H9 (cell line): ENCODE data around the gene GYPE. TPM values are rescaled to one million over a fixed set of nuclear protein-coding genes. Genes with fewer than 3 reads are reported as not detected.
"Not testable (repeated sequence)": the region's sequence is repeated elsewhere in the genome, so short reads cannot be mapped to it uniquely, and the experiment has no call there.

Experiments
- DNase-seq: peaks from one replicate; pipeline ENCODE4 v3.0.0-alpha.2; 2017
- H2AFZ ChIP-seq: one replicate; pipeline ENCODE4 v1.6.1; 2013; ENCODE audit warnings: mild to moderate bottlenecking, low read length, control low read depth, moderate library complexity
- H2AK5ac ChIP-seq: 2 replicates; pipeline ENCODE4 v1.6.1; 2013; ENCODE audit warnings: low read length, control low read depth, mixed read lengths; ENCODE audit not compliant: insufficient read length
- H2BK120ac ChIP-seq: one replicate; pipeline ENCODE4 v1.6.1; 2013; ENCODE audit warnings: low read depth, mild to moderate bottlenecking, low read length, control low read depth, inconsistent platforms; ENCODE audit not compliant: poor library complexity, severe bottlenecking
- H2BK12ac ChIP-seq: 2 replicates; pipeline ENCODE4 v1.6.1; 2013; ENCODE audit warnings: low read length, control low read depth, mixed read lengths, low read depth; ENCODE audit not compliant: insufficient read length
- H2BK15ac ChIP-seq: 2 replicates; pipeline ENCODE4 v1.6.1; 2013; ENCODE audit warnings: low read depth, low read length, control low read depth
- H2BK20ac ChIP-seq: one replicate; pipeline ENCODE4 v1.6.1; 2013; ENCODE audit warnings: low read depth, mild to moderate bottlenecking, low read length, control low read depth, inconsistent platforms; ENCODE audit not compliant: poor library complexity, severe bottlenecking
- H2BK5ac ChIP-seq: 2 replicates; pipeline ENCODE4 v1.6.1; 2013; ENCODE audit warnings: low read length, control low read depth, mixed read lengths; ENCODE audit not compliant: insufficient read length
- H3K14ac ChIP-seq: 2 replicates; pipeline ENCODE4 v1.6.1; 2013; ENCODE audit warnings: low read length, control low read depth; ENCODE audit not compliant: insufficient read depth
- H3K18ac ChIP-seq: 2 replicates; pipeline ENCODE4 v1.6.1; 2013; ENCODE audit warnings: low read depth, mild to moderate bottlenecking, mixed read lengths, low read length, control low read depth; ENCODE audit not compliant: insufficient read length
- H3K23ac ChIP-seq: 2 replicates; pipeline ENCODE4 v1.6.1; 2013; ENCODE audit warnings: low read length, control low read depth, mixed read lengths, low read depth; ENCODE audit not compliant: insufficient read length
- H3K23me2 ChIP-seq: 2 replicates; pipeline ENCODE4 v1.6.1; 2013; ENCODE audit warnings: low read depth, mild to moderate bottlenecking, mixed read lengths, low read length, control low read depth; ENCODE audit not compliant: insufficient read length, poor library complexity, severe bottlenecking
- H3K27ac ChIP-seq: 2 replicates; pipeline ENCODE4 v1.5.1; 2013; ENCODE audit warnings: low read length, control low read depth, mixed read lengths, low read depth; ENCODE audit not compliant: insufficient read length
- H3K27me3 ChIP-seq: 2 replicates; pipeline ENCODE4 v1.6.1; 2013; ENCODE audit warnings: low read length, control low read depth, inconsistent platforms; ENCODE audit not compliant: insufficient read depth
- H3K4ac ChIP-seq: 2 replicates; pipeline ENCODE4 v1.6.1; 2013; ENCODE audit warnings: low read depth, mild to moderate bottlenecking, control low read depth, inconsistent platforms, low read length, moderate library complexity
- H3K4me1 ChIP-seq: 2 replicates; pipeline ENCODE4 v1.6.1; 2013; ENCODE audit warnings: low read length, control low read depth, inconsistent platforms; ENCODE audit not compliant: insufficient read depth
- H3K4me2 ChIP-seq: 2 replicates; pipeline ENCODE4 v1.6.1; 2013; ENCODE audit warnings: low read length, control low read depth, mixed read lengths; ENCODE audit not compliant: insufficient read length, insufficient read depth
- H3K56ac ChIP-seq: 2 replicates; pipeline ENCODE4 v1.6.1; 2013; ENCODE audit warnings: low read depth, mild to moderate bottlenecking, mixed read lengths, low read length, control low read depth; ENCODE audit not compliant: insufficient read length
- H3K79me1 ChIP-seq: 2 replicates; pipeline ENCODE4 v1.6.1; 2013; ENCODE audit warnings: low read depth, mild to moderate bottlenecking, moderate library complexity, low read length, control low read depth, inconsistent platforms; ENCODE audit not compliant: insufficient read depth, poor library complexity, severe bottlenecking
- H3K79me2 ChIP-seq: 2 replicates; pipeline ENCODE4 v1.6.1; 2013; ENCODE audit warnings: low read length, control low read depth, inconsistent platforms; ENCODE audit not compliant: insufficient read depth
- H3K9ac ChIP-seq: 2 replicates; pipeline ENCODE4 v1.6.1; 2013; ENCODE audit warnings: low read length, control low read depth, mixed read lengths; ENCODE audit not compliant: insufficient read length; ENCODE audit errors: extremely low read depth
- H3K9me3 ChIP-seq: one replicate; pipeline ENCODE4 v1.6.1; 2013; ENCODE audit warnings: low read depth, low read length, inconsistent platforms; ENCODE audit not compliant: control insufficient read depth
- H3T11ph ChIP-seq: one replicate; pipeline ENCODE4 v1.6.1; 2013; ENCODE audit warnings: mild to moderate bottlenecking, low read length, control low read depth, inconsistent platforms
- H4K20me1 ChIP-seq: one replicate; pipeline ENCODE4 v1.6.1; 2013; ENCODE audit not compliant: control insufficient read depth, insufficient read length, insufficient read depth
- H4K5ac ChIP-seq: 2 replicates; pipeline ENCODE4 v1.6.1; 2013; ENCODE audit warnings: low read depth, mild to moderate bottlenecking, mixed read lengths, low read length, control low read depth; ENCODE audit not compliant: insufficient read length
- H4K8ac ChIP-seq: replicated peaks from 2 replicates; pipeline ENCODE4 v1.6.1; 2013; ENCODE audit warnings: low read length, control low read depth, mixed read lengths, low read depth; ENCODE audit not compliant: insufficient read length
- H4K91ac ChIP-seq: 2 replicates; pipeline ENCODE4 v1.6.1; 2013; ENCODE audit warnings: low read depth, mild to moderate bottlenecking, moderate library complexity, mixed read lengths, low read length, control low read depth; ENCODE audit not compliant: insufficient read length
- H3K27ac Mint-ChIP-seq, 3 experiments: 2 replicates in 2 of 3; 3 replicates in 1 of 3; pipeline ENCODE4 v1.8.0; 2020 to 2021; ENCODE audit warnings: mixed read lengths in 3 of 3, mild to moderate bottlenecking in 1 of 3, moderate library complexity in 1 of 3
- H3K27me3 Mint-ChIP-seq: 2 replicates; pipeline ENCODE4 v1.8.0; 2021; ENCODE audit warnings: low read depth, mild to moderate bottlenecking, moderate library complexity, mixed read lengths
- H3K36me3 Mint-ChIP-seq, 3 experiments: 2 replicates in 2 of 3; 3 replicates in 1 of 3; pipeline ENCODE4 v1.8.0; 2020 to 2021; ENCODE audit warnings: low read depth in 3 of 3, mixed read lengths in 3 of 3; ENCODE audit not compliant: insufficient read depth in 1 of 3
- H3K4me1 Mint-ChIP-seq, 2 experiments: 2 replicates each; pipeline ENCODE4 v1.8.0; 2020; ENCODE audit warnings: mixed read lengths in 2 of 2
- H3K4me3 Mint-ChIP-seq, 2 experiments: 2 replicates in 1 of 2; 3 replicates in 1 of 2; pipeline ENCODE4 v1.8.0; 2020 to 2021; ENCODE audit warnings: mild to moderate bottlenecking in 2 of 2, mixed read lengths in 2 of 2, moderate library complexity in 1 of 2
- H3K9me3 Mint-ChIP-seq, 2 experiments: 2 replicates in 1 of 2; 3 replicates in 1 of 2; pipeline ENCODE4 v1.8.0; 2020; ENCODE audit warnings: mild to moderate bottlenecking in 2 of 2, mixed read lengths in 2 of 2, moderate library complexity in 1 of 2
- WGBS: extraction: QIAGEN DNeasy Blood & Tissue Kit; methylation state at CpG from one replicate; pipeline ENCODE4 v1.1.7; 2013; ENCODE audit warnings: missing lambda C conversion rate, low lambda C conversion rate, mixed read lengths; ENCODE audit not compliant: insufficient read length; ENCODE audit errors: extremely low coverage; 5-methylcytosine and 5-hydroxymethylcytosine counted together
- total RNA-seq: library from RNA; stranded (reverse); gene quantifications from 2 replicates; pipeline ENCODE4 v1.2.1, GENCODE V29; 2021

GYPE gene
- total RNA-seq, 1 experiment from 2014 or later, result not detected

DNA sequence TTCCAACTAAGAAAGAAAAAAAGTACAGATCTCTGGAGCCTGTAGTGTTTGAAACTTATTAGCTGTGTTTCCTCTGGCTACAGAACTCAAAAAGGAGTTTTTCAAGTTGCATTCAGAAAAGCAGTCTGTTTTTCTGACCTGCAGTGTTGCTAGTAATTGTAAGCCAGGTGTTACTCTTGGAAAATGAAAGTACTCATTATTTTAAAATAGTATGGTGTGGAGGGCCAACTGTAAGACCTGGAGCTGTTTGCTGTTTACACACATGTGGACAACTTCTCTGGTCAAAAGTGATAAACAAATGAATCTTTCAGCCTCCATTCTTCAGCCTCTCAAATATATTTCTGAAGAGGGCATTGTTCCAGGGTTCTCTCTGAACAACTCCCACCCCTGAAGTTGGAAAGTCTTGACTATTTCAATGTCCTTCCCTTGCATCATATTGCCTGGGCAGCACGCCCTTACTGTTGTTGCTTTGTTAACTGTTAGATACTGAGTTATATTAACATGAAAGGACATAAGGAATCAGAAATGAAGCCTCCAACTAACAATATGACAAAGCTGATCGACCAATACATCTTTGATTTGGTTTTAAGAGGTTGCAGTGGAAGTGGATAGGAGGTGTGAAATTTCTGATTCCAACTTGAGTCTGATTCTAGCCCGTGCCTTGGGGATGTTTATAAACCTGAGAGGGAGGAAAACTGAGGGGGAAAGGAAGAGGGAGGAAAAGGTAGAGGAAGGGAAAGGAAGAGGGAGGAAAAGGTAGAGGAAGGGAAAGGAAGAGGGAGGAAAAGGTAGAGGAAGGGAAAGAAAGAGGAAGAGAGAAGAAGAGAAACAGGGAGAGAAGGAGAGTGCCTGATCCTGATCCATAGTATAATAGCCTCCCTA, 62.5 kb downstream of the GYPE start:
- not testable (repeated sequence) for H3K27ac ChIP-seq, H2BK5ac ChIP-seq, H3K14ac ChIP-seq, H2AFZ ChIP-seq, H4K20me1 ChIP-seq, H3K79me2 ChIP-seq, H4K5ac ChIP-seq, H3K4me3 Mint-ChIP-seq, H3K4ac ChIP-seq, H3K4me2 ChIP-seq, H3K27me3 ChIP-seq, H3K36me3 Mint-ChIP-seq, H3K18ac ChIP-seq, H3K9me3 Mint-ChIP-seq, H3K9me3 ChIP-seq, H2BK12ac ChIP-seq, H2AK5ac ChIP-seq, H3K56ac ChIP-seq, H2BK120ac ChIP-seq, H3K27ac Mint-ChIP-seq, H3T11ph ChIP-seq, H4K8ac ChIP-seq, H2BK15ac ChIP-seq, H3K4me1 Mint-ChIP-seq, H3K9ac ChIP-seq, H3K27me3 Mint-ChIP-seq, H3K23ac ChIP-seq, H3K23me2 ChIP-seq, DNase-seq, H3K79me1 ChIP-seq, H4K91ac ChIP-seq, H2BK20ac ChIP-seq, H3K4me1 ChIP-seq
- WGBS, result no CpG with 5 or more reads among the region's 3 CpGs

DNA sequence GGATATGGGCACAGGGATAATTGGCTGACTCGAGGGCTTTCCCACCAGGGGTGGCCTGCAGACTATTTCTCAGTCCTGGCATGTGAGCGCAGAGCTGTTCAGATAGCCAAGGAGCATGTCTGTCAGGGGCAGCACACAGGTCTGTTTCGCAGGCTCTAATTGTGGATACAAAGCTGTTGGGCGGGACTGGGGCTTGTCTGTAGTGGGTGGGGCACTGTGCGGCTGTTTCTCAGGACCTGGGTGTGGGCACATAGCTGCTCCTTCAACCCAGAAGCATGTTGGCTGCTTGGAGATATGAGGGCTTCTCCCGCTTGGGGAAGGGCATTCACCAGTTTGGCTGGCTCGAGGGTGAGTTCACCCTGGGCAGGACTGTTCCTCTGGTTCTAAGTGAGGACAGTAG, 65.9 kb downstream of the GYPE start:
- not testable (repeated sequence) for H3K23me2 ChIP-seq, H3K4me3 Mint-ChIP-seq, H3K79me2 ChIP-seq, H3K9me3 ChIP-seq, H3K4ac ChIP-seq, H2BK12ac ChIP-seq, H3K27ac ChIP-seq, H4K5ac ChIP-seq, H2BK20ac ChIP-seq, H3K9ac ChIP-seq, H3K27me3 Mint-ChIP-seq, H2BK15ac ChIP-seq, H4K20me1 ChIP-seq, H3K9me3 Mint-ChIP-seq, H3K36me3 Mint-ChIP-seq, H3K27ac Mint-ChIP-seq, DNase-seq, H3K27me3 ChIP-seq, H4K8ac ChIP-seq, H2BK120ac ChIP-seq, H2BK5ac ChIP-seq, H3K23ac ChIP-seq, H4K91ac ChIP-seq, H2AFZ ChIP-seq, H3K4me1 Mint-ChIP-seq, H2AK5ac ChIP-seq, H3K14ac ChIP-seq, H3K18ac ChIP-seq, H3K4me2 ChIP-seq, H3K56ac ChIP-seq, H3T11ph ChIP-seq, H3K4me1 ChIP-seq, H3K79me1 ChIP-seq
- no CpG with 5 or more reads among the region's 7 CpGs for WGBS
